Stimulated activated CD4-positive, alpha-beta T cell treated with anti-CD3 and anti-CD28 coated beads, Interleukin-2, amount 100 ng/mL, for 48 hours (primary cell): Measurements from ENCODE around the gene CORO1C.
"Not testable (repeated sequence)": the region's sequence is repeated elsewhere in the genome, so short reads cannot be mapped to it uniquely, and the experiment has no call there.

ENCODE experiments used
- DNase-seq, 2 donors: peaks; one replicate each; pipeline ENCODE4 v3.0.0-alpha.2; 2020

CORO1C gene

GRCh38 chr12:108671110-108671509 lies 60.2 kb downstream of the CORO1C start:
- DNase-seq: no peak

GRCh38 chr12:108670066-108670631 lies 61.2 kb downstream of the CORO1C start:
- no peak for DNase-seq

DNA sequence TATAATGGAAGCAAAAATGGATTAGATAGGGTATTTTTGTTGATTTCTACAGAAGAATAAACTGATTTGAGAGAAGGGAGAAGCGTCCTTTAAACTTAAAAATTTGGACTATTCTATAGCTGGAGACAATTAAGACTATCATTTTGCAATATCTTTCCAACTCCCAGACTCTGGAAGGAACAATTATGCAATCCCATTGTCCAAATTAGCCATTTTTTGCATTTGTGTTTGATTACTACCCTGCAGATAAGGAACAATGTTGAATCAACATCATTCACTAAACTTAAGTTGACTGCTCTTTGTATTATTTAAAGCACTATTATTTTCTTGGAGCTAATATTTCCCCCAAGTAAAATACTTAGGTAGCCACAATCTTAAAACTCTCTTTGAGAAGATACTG lies 62.8 kb downstream of the CORO1C start:
- DNase-seq: no peak

DNA sequence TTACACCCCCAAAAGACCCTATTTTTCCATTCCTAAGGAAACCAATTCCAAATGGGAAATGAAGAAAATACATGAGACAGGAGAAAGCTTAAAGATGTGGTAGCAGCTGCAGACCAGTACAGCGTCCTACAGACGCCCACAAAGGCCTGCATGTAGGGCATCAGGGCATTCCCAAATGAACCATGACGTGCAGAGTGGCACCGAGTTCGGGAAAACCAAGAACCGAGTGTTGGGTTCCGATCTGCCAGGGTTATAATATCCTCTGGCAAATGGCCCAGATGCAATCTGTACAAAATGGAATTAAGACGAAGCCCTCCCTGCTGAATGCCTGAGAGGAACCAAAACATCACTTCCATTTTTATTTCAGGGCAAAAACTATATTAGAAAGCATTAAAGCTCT lies 63.3 kb downstream of the CORO1C start:
- no peak for DNase-seq

DNA sequence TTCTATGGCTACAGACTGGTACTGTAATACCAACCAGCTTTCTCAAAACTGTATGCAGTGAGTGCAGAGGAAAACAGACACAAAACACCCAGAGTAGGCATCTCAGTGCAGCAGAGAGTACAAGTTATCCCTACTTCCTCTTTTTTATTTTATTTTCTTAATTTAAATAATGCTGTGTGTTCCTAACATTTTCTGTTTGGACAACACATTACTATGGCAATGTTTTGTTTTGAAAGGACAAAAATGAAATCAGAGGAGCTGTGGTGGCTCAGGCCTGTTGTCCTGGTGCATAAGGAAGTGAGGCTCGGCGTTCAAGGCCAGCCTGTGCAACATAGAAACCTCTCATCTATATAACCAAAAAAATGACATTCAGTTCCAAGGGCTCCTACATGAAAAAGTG lies 64.0 kb downstream of the CORO1C start:
- DNase-seq: no peak

GRCh38 chr12:108666401-108666881 lies 64.9 kb downstream of the CORO1C start:
- DNase-seq: no peak

- no peak for DNase-seq
These were observed 65.6 kb downstream of the CORO1C start for GRCh38 chr12:108665608-108666202.

DNA sequence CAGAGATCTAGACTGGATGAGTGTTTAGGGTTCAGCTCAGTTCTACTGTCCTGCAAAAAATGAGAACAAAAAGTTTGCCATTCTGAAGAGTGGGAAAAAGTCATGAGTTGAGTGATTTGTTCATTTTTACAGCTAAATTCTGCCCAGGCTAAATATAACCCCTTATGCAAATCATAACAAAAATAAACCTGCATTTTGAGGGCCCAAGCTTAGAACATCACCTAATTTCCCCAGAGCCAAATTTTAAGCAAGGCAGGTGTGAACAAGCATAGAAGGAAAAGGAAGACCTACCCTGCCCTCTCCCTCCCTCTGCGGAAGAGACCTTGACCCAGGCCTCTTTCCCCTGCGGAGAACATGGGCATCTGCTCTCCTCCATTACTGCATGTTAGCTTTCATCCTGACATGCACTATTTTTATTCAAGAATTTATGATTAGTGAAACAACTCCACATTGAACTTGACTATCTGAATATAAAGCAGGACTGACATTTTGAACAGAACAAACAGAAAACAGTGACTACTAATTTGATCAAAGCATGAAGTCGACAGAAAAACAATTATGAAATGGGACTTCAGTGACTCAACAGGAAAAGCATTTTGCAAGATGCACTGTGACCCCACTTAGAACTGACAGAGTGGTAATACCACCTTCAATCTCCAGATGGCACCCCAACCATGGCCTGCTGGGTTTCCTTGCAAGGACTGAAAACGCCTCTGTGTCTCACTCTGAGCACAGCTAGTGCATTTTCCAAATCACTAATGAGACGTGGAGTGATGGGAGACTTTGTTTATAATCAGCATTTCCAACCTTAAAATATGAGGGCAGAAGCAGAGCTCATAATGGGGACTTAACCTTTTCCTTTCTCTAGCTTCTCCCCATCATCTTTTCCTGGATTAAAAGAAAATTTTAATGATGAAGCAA lies 66.7 kb downstream of the CORO1C start:
- DNase-seq: peak; percentile 79 to 85

- DNase-seq: no peak
These were observed 67.8 kb downstream of the CORO1C start for GRCh38 chr12:108663324-108664015.

DNA sequence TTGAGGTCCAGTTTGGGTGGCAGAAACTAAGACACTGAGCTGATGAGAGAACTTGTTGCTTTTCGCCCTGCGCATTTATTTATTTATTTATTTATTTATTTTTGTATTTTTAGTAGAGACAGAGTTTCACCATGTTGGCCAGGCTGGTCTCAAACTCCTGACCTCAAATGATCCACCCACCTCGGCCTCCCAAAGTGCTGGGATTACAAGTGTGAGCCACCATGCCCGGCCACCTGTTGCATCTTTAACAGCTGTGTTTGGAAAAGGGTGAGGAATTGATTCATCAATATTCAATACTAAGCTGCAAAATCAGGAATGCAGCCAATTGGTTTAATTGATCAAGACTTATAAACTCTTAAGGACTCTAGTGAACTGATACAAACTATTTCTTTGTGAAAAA lies 73.2 kb downstream of the CORO1C start:
- not testable (repeated sequence) for DNase-seq

- DNase-seq: no peak
These were observed 74.1 kb downstream of the CORO1C start for GRCh38 chr12:108657130-108657745.

DNA sequence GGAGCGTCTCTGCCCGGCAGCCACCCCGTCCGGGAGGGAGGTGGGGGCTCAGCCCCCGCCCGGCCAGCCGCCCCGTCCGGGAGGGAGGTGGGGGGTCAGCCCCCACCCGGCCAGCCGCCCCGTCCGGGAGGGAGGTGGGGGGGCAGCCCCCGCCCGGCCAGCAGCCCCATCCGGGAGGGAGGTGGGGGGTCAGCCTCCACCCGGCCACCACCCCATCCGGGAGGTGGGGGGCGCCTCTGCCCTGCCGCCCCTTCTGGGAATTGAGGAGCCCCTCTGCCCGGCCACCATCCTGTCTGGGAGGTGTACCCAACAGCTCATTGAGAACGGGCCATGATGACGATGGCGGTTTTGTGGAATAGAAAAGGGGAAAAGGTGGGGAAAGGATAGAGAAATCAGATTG lies 75.1 kb downstream of the CORO1C start:
- not testable (repeated sequence) for DNase-seq

GRCh38 chr12:108655812-108656175 lies 75.5 kb downstream of the CORO1C start:
- DNase-seq: not testable (repeated sequence)

DNA sequence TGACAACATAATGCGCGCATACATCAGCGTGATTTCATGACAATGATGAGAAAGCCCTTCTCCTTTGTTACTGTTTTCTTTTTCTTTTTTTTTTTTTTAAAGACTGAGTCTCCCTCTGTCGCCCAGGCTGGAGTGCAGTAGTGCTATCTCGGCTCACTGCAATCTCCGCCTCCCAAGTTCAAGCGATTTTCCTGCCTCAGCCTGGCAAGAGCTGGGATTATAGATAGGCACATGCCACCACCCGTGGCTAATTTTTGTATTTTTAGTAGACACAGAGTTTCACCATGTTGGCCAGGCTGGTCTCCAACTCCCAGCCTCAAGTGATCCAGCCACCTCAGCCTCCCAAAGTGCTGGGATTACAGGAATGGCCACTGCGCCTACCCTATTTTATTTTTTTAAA lies 76.7 kb downstream of the CORO1C start:
- DNase-seq: not testable (repeated sequence)

- DNase-seq: no peak
These were observed 77.4 kb downstream of the CORO1C start for GRCh38 chr12:108653922-108654321.

GRCh38 chr12:108653082-108653516 lies 78.2 kb downstream of the CORO1C start:
- DNase-seq: no peak

- DNase-seq: no peak
These were observed 81.2 kb downstream of the CORO1C start for GRCh38 chr12:108650083-108650482.

GRCh38 chr12:108649669-108650068 lies 81.6 kb downstream of the CORO1C start:
- no peak for DNase-seq

DNA sequence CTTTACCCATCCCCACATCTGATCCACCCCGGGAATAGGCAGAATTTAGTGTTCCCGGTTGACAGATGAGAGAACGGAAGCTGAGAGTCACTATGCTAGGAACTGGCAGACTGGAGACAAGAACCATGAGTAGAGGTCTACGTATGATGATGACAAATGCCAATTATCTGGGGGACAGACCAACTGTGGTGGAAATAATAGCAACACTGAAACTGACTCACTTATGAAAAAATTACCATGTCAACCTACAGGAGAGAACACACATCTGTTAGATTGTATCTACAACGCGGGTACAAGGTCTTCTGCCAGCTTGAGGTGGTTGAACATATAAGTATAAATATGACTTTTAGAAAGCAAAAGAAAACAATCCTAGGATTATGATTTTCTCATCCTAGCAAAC lies 82.2 kb downstream of the CORO1C start:
- no peak for DNase-seq

DNA sequence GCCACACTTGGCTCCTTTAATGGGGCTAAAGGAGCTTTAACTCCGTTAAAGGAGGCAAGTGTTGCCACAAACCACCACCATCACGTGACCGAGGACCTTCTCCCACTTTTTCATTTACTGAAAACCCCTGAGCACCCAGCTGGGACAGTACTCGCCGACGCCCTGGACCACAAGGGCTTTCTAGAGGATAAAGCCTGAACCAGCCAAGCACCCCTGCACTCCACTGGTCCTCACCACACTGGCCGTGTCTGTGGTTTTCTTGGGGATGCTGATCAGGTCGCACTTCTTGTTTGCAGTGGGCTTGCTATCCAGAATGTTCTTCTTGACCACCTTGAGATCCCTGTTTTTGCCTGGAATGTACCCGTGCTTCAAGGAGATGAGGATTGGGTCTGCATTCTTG lies 82.9 kb downstream of the CORO1C start:
- DNase-seq: no peak

DNA sequence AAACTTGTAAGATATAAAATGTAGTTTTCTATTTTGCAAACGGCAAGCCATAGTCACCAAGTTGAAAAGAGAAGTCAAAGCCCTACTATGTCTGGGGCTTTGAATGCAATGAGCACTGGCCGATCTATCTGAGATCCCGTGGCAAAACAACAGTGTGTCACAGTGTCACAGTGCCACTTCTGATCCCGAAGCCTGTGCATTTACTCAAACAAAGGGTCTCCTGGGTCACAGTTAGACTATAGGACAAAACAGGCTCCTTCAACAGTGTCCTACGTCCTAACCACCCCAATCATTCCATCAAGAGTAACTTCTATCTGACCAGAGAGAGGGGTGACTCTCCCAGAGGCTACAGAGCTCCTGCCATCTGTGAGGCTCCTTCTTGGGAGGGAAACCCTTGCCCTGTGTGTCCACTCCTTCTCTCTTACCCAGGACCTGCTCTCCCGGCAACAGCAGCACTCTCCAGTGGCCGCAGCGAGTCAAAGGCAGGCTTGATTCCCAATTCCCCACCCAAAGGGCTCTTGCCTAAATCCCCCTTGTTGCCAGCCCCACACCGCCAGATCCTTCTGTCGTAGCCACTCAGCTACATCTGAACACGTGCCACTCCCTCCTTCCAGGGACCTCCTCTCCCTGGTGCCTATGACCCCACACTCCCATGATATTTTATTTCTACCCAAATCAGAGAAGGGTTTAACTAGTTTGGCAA lies 83.6 kb downstream of the CORO1C start:
- DNase-seq: no peak
